GM10847 (cell line): ENCODE measurements around the gene DEF6.

ENCODE experiments used
- POLR2A ChIP-seq: IDR thresholded peaks from 2 replicates; pipeline ENCODE4 v1.6.1; 2011; ENCODE audit not compliant: insufficient read length; ENCODE audit errors: extremely low read depth

DEF6 gene

GRCh38 chr6:35296931-35297600 lies 552 bp upstream of the DEF6 start:
- no peak for TF ChIP-seq POLR2A

- no peak for TF ChIP-seq POLR2A
Observed at GRCh38 chr6:35298625-35299140, 1.1 kb downstream of the DEF6 start.

- no peak for TF ChIP-seq POLR2A
Observed at GRCh38 chr6:35299674-35300073, 2.1 kb downstream of the DEF6 start.

GRCh38 chr6:35300848-35301247 lies 3.2 kb downstream of the DEF6 start:
- TF ChIP-seq POLR2A = no peak

- TF ChIP-seq POLR2A = peak; percentile 35
Observed at GRCh38 chr6:35302604-35303241, 5.1 kb downstream of the DEF6 start.

GRCh38 chr6:35304299-35304698 lies 6.7 kb downstream of the DEF6 start:
- TF ChIP-seq POLR2A = no peak

GRCh38 chr6:35305117-35305516 lies 7.5 kb downstream of the DEF6 start:
- TF ChIP-seq POLR2A = no peak

- TF ChIP-seq POLR2A = no peak
Observed at GRCh38 chr6:35309611-35310264, 12.1 kb downstream of the DEF6 start.

- TF ChIP-seq POLR2A = no peak
Observed at GRCh38 chr6:35310265-35310831, 12.7 kb downstream of the DEF6 start.

GRCh38 chr6:35311390-35312075 lies 13.9 kb downstream of the DEF6 start:
- no peak for TF ChIP-seq POLR2A

- TF ChIP-seq POLR2A = no peak
Observed at GRCh38 chr6:35312076-35312800, 14.6 kb downstream of the DEF6 start.

- TF ChIP-seq POLR2A = no peak
Observed at GRCh38 chr6:35312807-35313206, 15.2 kb downstream of the DEF6 start.

- no peak for TF ChIP-seq POLR2A
Observed at GRCh38 chr6:35317483-35318195, 20.0 kb downstream of the DEF6 start.
